Breast epithelium (tissue), 4 donors: ENCODE measurements around the gene TRMT61B. TPM values are rescaled to one million over a fixed set of nuclear protein-coding genes. Genes with fewer than 3 reads are reported as not detected.

Source experiments
- DNase-seq, 2 donors: peaks; one replicate each; pipeline ENCODE4 v3.0.0-alpha.2; 2019; ENCODE audit warnings: low spot score in 2 of 2
- H3K27ac ChIP-seq, 2 donors: fragments of 200-600 bp; sonication (generic) in 1 of 2; one replicate each; pipeline ENCODE4 v1.5.1; 2016 to 2019; ENCODE audit warnings: mild to moderate bottlenecking in 1 of 2
- H3K27me3 ChIP-seq, 2 donors: fragments of 200-600 bp; sonication (generic) in 1 of 2; one replicate each; pipeline versions ENCODE4 v1.5.1 to v1.6.0; 2017 to 2019; ENCODE audit warnings: control low read depth in 1 of 2, mild to moderate bottlenecking in 1 of 2
- H3K36me3 ChIP-seq: fragments of 200-600 bp; one replicate; pipeline ENCODE4 v1.5.1; 2019
- H3K4me1 ChIP-seq, 2 donors: fragments of 200-600 bp; sonication (generic); one replicate each; pipeline ENCODE4 v1.5.1; 2016 to 2019; ENCODE audit warnings: control low read depth in 1 of 2
- H3K4me3 ChIP-seq, 3 donors: fragments of 200-600 bp; sonication (generic); 1 replicate in 2 of 3; 2 replicates in 1 of 3; pipeline ENCODE4 v1.5.1; 2016 to 2019; ENCODE audit warnings: mild to moderate bottlenecking in 3 of 3, moderate library complexity in 2 of 3
- H3K9me3 ChIP-seq, 2 donors: fragments of 200-600 bp; sonication (generic) in 1 of 2; one replicate each; pipeline ENCODE4 v1.5.1; 2016 to 2019; ENCODE audit warnings: control low read depth in 1 of 2
- POLR2A ChIP-seq: fragments of 450-650 bp; IDR thresholded peaks from one replicate; pipeline ENCODE4 v1.6.1; 2016; ENCODE audit warnings: antibody characterized with exemption, mild to moderate bottlenecking, moderate library complexity
- POLR2AphosphoS5 ChIP-seq, 3 donors: sonication (generic); formaldehyde crosslinking; IDR thresholded peaks; one replicate each; pipeline ENCODE4 v1.6.1; 2017; ENCODE audit warnings: antibody characterized with exemption in 3 of 3
- intact Hi-C: fragments of 100-400 bp; cut with DNase I; formaldehyde crosslinking; loops from one replicate; pipeline ENCODE4 v1.15.1; 2023; ENCODE audit warnings: low total_unique reads
- total RNA-seq, 3 donors: library from RNA; depleted of rRNA; stranded (reverse); fragments of >200 nt; gene quantifications; one replicate each; pipeline ENCODE4 v1.1.0, GENCODE V29; 2016
- TF ChIP-seq, protein P1 (sequence below), 3 donors: fragments of 450-650 bp; IDR thresholded peaks; one replicate each; pipeline ENCODE4 v1.5.1; 2016 to 2017; ENCODE audit warnings: antibody characterized with exemption in 3 of 3, mild to moderate bottlenecking in 3 of 3, moderate library complexity in 3 of 3

TRMT61B gene
- total RNA-seq, 3 donors from 2014 or later: 8.5 to 18.1 (median 13.8) TPM

DNA sequence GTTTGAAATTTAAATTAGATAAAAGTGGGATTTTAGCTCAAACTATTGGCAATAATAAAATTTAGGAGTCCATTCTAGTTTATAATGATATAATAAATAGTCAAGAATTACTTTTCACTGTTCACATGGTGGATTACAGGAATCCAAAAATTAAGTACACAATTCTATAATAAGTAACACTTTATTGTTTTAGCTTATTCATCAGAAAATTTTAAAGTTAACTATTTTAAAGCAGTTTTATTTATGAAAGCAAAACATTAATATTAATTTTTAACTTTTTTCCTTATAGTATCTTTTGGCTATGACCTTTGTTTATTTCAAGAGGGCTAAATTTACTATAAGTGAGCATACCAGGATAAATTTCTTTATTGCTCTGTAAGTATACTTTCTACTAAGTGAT lies 48.1 kb downstream of the TRMT61B start:
- DNase-seq: no peak
- Histone ChIP-seq H3K27ac (no peak overlapping the region), H3K27me3 (no peaks in the 10 kb centered on the region), H3K36me3 (no peaks in the 10 kb centered on the region), H3K9me3 (no peaks in the 10 kb centered on the region), H3K4me3 (no peak overlapping the region), H3K4me1 (no peaks in the 10 kb centered on the region)
- TF ChIP-seq POLR2A (no peak), POLR2AphosphoS5 (IDR thresholded peaks at IDR 0.05) (no peak)
- TF ChIP-seq, protein P1, sequence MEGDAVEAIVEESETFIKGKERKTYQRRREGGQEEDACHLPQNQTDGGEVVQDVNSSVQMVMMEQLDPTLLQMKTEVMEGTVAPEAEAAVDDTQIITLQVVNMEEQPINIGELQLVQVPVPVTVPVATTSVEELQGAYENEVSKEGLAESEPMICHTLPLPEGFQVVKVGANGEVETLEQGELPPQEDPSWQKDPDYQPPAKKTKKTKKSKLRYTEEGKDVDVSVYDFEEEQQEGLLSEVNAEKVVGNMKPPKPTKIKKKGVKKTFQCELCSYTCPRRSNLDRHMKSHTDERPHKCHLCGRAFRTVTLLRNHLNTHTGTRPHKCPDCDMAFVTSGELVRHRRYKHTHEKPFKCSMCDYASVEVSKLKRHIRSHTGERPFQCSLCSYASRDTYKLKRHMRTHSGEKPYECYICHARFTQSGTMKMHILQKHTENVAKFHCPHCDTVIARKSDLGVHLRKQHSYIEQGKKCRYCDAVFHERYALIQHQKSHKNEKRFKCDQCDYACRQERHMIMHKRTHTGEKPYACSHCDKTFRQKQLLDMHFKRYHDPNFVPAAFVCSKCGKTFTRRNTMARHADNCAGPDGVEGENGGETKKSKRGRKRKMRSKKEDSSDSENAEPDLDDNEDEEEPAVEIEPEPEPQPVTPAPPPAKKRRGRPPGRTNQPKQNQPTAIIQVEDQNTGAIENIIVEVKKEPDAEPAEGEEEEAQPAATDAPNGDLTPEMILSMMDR (IDR thresholded peaks at IDR 0.05): no peak
- intact Hi-C loops: no loop called here

DNA sequence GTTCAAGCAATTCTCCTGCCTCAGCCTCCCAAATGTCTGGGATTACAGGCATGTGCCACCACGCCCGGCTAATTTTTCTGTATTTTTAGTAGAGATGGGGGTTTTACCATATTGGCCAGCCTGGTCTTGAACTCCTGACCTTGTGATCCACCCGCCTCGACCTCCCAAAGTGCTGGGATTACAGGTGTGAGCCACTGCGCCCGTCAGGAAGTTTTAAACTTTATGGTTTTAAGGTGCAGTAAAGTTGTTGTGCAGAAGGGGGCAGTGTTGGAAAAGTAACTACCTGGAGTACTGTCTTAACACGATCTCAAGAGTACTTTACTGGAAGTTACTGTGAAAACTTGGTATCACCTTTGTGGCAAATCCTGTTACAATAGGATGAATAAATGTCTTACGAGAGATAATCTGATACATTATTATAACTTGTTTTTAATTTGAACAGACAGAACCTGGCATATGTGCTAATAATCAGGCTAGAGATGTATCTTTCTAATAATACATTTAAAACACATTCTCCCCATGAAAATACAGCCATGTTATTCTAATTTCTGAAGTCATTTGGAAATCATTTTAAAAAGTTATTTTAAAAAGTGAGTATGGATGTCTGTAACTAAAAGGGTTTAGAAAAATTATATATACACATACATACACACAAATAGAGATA lies 48.7 kb downstream of the TRMT61B start:
- TF ChIP-seq, protein P1 (IDR thresholded peaks at IDR 0.05): peak; percentile 68 to 75 (median 69)
- TF ChIP-seq POLR2AphosphoS5 (IDR thresholded peaks at IDR 0.05): no peak
- no peak for DNase-seq
- no peaks in the 10 kb centered on the region for H3K36me3 ChIP-seq
- no peaks in the 10 kb centered on the region for H3K27me3 ChIP-seq
- no peak overlapping the region for H3K4me3 ChIP-seq
- H3K4me1 ChIP-seq: no peaks in the 10 kb centered on the region
- no peaks in the 10 kb centered on the region for H3K9me3 ChIP-seq
- intact Hi-C loops: no loop called here
- H3K27ac ChIP-seq: no peak overlapping the region

DNA sequence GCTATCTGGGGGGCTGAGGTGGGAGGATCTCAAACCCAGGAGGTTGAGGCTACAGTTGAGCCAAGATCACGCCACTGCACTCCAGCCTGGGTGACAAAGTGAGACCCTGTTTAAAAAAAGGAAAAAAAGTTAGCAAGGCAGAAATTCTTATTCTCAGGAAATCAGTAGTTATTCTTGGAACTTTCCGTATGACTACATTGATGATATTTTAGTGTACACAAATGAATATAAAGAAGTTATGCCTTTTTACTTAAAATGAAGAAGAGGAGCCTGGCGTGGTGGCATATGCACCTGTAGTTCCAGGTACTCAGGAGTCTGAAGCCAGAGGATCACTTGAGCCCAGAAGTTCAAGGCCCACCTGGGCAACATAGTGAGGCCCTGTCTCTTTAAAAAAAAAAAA lies 52.1 kb downstream of the TRMT61B start:
- TF ChIP-seq POLR2A (no peak), POLR2AphosphoS5 (IDR thresholded peaks at IDR 0.05) (no peak)
- TF ChIP-seq, protein P1 (IDR thresholded peaks at IDR 0.05): no peak
- no peaks in the 10 kb centered on the region for H3K27me3 ChIP-seq
- no peaks in the 10 kb centered on the region for H3K9me3 ChIP-seq
- no peak overlapping the region for H3K27ac ChIP-seq
- no peak overlapping the region for H3K4me3 ChIP-seq
- DNase-seq: no peak
- no peaks in the 10 kb centered on the region for H3K4me1 ChIP-seq
- H3K36me3 ChIP-seq: no peaks in the 10 kb centered on the region
- intact Hi-C loops: no loop called here

DNA sequence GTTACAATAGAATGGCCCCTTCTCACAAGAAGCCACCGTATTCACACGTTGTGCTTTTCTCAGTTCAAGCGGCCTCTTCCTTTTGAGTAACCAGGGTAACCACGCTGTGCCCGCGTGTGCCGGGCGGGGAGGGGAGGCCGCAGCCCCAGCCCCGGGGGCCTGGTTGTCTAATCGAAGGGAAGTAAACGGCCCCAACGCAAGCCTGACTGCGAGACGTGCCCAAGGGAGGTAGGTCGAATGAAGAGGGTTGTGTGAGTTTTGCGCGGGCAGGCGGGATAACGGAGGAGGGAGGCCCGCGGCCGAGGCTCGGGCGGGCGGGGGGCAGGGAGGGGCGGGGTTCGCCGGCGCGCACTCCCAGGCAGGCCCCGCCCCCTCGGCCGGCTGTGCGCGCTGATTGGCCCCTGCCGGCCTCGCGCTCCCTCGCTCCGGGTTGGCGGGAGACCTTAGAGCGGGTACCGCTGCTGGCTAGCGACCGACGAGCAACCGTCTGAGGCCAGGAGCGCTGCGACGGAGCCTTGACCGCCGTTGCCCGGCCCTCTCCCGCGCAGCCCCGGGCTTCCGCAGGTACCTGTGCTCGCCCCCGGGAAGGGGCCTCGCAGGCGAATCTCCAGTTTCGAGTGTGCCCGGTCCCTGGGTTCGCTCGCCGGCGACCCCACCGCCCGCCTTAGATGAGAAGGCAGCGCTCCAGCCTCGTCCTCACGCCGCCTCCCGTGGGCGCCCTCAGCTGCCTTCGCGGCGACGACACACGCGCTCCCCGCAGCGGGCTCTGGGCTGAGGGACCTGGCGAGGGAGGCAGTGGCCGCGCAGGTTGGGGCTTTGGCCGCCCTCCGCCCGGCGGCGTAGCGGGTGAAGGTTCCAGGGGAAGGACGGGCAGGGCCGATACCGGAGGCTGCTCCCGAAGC lies 59.5 kb downstream of the TRMT61B start, which contains the start of gene SPDYA:
Gene SPDYA, plus strand, starts transcription at position 451 of the 902 bp plus-strand sequence. CDS start 5,181 bp downstream, outside the sequence.
- TF ChIP-seq POLR2A: no peak
- TF ChIP-seq, protein P1 (IDR thresholded peaks at IDR 0.05): no peak
- TF ChIP-seq POLR2AphosphoS5 (IDR thresholded peaks at IDR 0.05): peak in 1 of 3 donors; percentile 20
- no peaks in the 10 kb centered on the region for H3K9me3 ChIP-seq
- H3K4me1 ChIP-seq: peaks cover 0 to 7% of the 10 kb centered on the region in 2 donors
- no peaks in the 10 kb centered on the region for H3K27me3 ChIP-seq
- DNase-seq: peak; percentile 43 to 55
- H3K36me3 ChIP-seq: no peaks in the 10 kb centered on the region
- H3K4me3 ChIP-seq: peak within 1 kb of the TSS; percentile 42 to 76 (median 59)
- H3K27ac ChIP-seq: peak within 1 kb of the TSS; percentile 10 to 45
- intact Hi-C loops: no loop called here

DNA sequence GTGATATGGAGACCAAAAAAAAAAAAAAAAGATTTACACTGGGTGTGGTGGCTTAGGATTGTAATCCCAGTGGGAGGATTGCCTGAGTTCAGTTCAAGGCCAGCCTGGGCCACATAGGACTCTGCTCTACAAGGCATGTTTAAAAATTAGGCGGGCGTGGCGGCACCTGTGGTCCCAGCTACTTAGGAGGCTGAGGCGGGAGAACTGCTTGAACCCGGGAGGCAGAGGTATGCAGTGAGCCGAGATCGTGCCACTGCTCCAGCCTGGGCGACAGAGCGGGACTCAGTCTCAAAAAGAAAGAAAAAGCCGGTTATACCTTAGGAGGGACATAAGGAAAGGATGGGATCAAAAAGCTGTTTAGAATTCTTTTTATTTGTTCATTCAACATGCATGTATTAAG lies 60.2 kb downstream of the TRMT61B start:
- H3K27ac ChIP-seq: peak overlapping the region in 1 of 2 donors; percentile 45
- intact Hi-C loops: no loop called here
- no peak for DNase-seq

More for the DNA sequence above, 60.2 kb downstream of the TRMT61B start:
- Histone ChIP-seq H3K36me3 (no peaks in the 10 kb centered on the region), H3K9me3 (no peaks in the 10 kb centered on the region), H3K4me3 (peak overlapping the region; percentile 42 to 76 (median 59)), H3K4me1 (peaks cover 0 to 7% of the 10 kb centered on the region in 2 donors), H3K27me3 (no peaks in the 10 kb centered on the region)
- TF ChIP-seq POLR2AphosphoS5 (IDR thresholded peaks at IDR 0.05): no peak
- no peak for TF ChIP-seq POLR2A
- TF ChIP-seq, protein P1 (IDR thresholded peaks at IDR 0.05): no peak
